Neuronal stem cell (in vitro differentiated cells): ENCODE data around the gene TCF7L1.

Experiments
- DNase-seq: peaks from one replicate; pipeline ENCODE4 v3.0.0-alpha.2; 2013; ENCODE audit warnings: low spot score
- H2AFZ ChIP-seq: one replicate; pipeline ENCODE4 v1.6.1; 2013; ENCODE audit warnings: mild to moderate bottlenecking, low read length, inconsistent platforms
- H2AK5ac ChIP-seq: 2 replicates; pipeline ENCODE4 v1.6.1; 2013; ENCODE audit warnings: low read depth, mild to moderate bottlenecking, inconsistent platforms, low read length, moderate library complexity, mixed read lengths
- H2BK120ac ChIP-seq: 2 replicates; pipeline ENCODE4 v1.6.1; 2013; ENCODE audit warnings: low read depth, mild to moderate bottlenecking, inconsistent platforms, low read length, moderate library complexity, mixed read lengths
- H2BK12ac ChIP-seq: one replicate; pipeline ENCODE4 v1.6.1; 2013; ENCODE audit warnings: low read length, inconsistent platforms
- H2BK15ac ChIP-seq: 2 replicates; pipeline ENCODE4 v1.6.1; 2013; ENCODE audit warnings: mild to moderate bottlenecking, low read length, inconsistent platforms, mixed read lengths
- H2BK5ac ChIP-seq: one replicate; pipeline ENCODE4 v1.6.1; 2013; ENCODE audit warnings: inconsistent platforms, mild to moderate bottlenecking, low read length, moderate library complexity
- H3K14ac ChIP-seq: one replicate; pipeline ENCODE4 v1.6.1; 2013; ENCODE audit warnings: low read length, inconsistent platforms
- H3K18ac ChIP-seq: 2 replicates; pipeline ENCODE4 v1.6.1; 2013; ENCODE audit warnings: low read length, inconsistent platforms
- H3K23ac ChIP-seq: 2 replicates; pipeline ENCODE4 v1.6.1; 2013; ENCODE audit warnings: low read depth, mild to moderate bottlenecking, mixed read lengths, low read length, inconsistent platforms; ENCODE audit not compliant: poor library complexity
- H3K27ac ChIP-seq: replicated peaks from 3 replicates; pipeline ENCODE4 v1.5.1; 2013; ENCODE audit warnings: low read length, inconsistent platforms
- H3K27me3 ChIP-seq, 3 experiments: 2 replicates each; pipeline ENCODE4 v1.6.1; 2013; ENCODE audit warnings: low read length in 3 of 3, mild to moderate bottlenecking in 2 of 3, inconsistent platforms in 1 of 3, low read depth in 1 of 3, mixed read lengths in 1 of 3, moderate library complexity in 1 of 3; ENCODE audit not compliant: control insufficient read depth in 3 of 3, insufficient read depth in 3 of 3
- H3K36me3 ChIP-seq, 2 donors: replicated peaks in 1 of 2; 2 replicates each; pipeline ENCODE4 v1.6.1; 2013; ENCODE audit warnings: low read length in 2 of 2; ENCODE audit not compliant: control insufficient read depth in 2 of 2, insufficient read depth in 2 of 2
- H3K4ac ChIP-seq: 2 replicates; pipeline ENCODE4 v1.6.1; 2013; ENCODE audit warnings: inconsistent platforms, mild to moderate bottlenecking, low read length, moderate library complexity
- H3K4me1 ChIP-seq, 2 donors: 1 replicate in 1 of 2; 2 replicates in 1 of 2; pipeline ENCODE4 v1.6.1; 2013; ENCODE audit warnings: low read length in 2 of 2, low read depth in 1 of 2; ENCODE audit not compliant: control insufficient read depth in 2 of 2, insufficient read depth in 1 of 2
- H3K4me2 ChIP-seq: one replicate; pipeline ENCODE4 v1.6.1; 2013; ENCODE audit warnings: mild to moderate bottlenecking, low read length, inconsistent platforms; ENCODE audit not compliant: insufficient read depth, poor library complexity, severe bottlenecking
- H3K4me3 ChIP-seq, 2 donors: 2 replicates each; pipeline ENCODE4 v1.5.1; 2013; ENCODE audit warnings: low read length in 2 of 2, mild to moderate bottlenecking in 2 of 2, inconsistent platforms in 1 of 2, moderate library complexity in 1 of 2
- H3K79me1 ChIP-seq: one replicate; pipeline ENCODE4 v1.6.1; 2013; ENCODE audit warnings: low read depth, mild to moderate bottlenecking, inconsistent platforms, low read length, moderate library complexity
- H3K9ac ChIP-seq: one replicate; pipeline ENCODE4 v1.6.1; 2013; ENCODE audit warnings: mild to moderate bottlenecking, low read depth, low read length, inconsistent platforms; ENCODE audit not compliant: poor library complexity
- H3K9me3 ChIP-seq, 2 donors: replicated peaks in 1 of 2; 2 replicates each; pipeline versions ENCODE3 to v1.6.1; 2013; ENCODE audit warnings: low read length in 2 of 2, mild to moderate bottlenecking in 2 of 2, inconsistent platforms in 1 of 2, low read depth in 1 of 2, mixed read lengths in 1 of 2, moderate library complexity in 1 of 2; ENCODE audit not compliant: control insufficient read depth in 2 of 2, insufficient read depth in 1 of 2
- H4K8ac ChIP-seq: one replicate; pipeline ENCODE4 v1.6.1; 2013; ENCODE audit warnings: low read depth, mild to moderate bottlenecking, inconsistent platforms, low read length, moderate library complexity
- H4K91ac ChIP-seq: one replicate; pipeline ENCODE4 v1.6.1; 2013; ENCODE audit warnings: low read length, low read depth, mild to moderate bottlenecking, inconsistent platforms; ENCODE audit not compliant: poor library complexity
- WGBS, 2 donors: extraction: QIAGEN DNeasy Blood & Tissue Kit; methylation state at CpG; one replicate each; pipeline ENCODE4 v1.1.7; 2013; ENCODE audit warnings: missing lambda C conversion rate in 2 of 2, mixed read lengths in 1 of 2; ENCODE audit not compliant: insufficient read length in 2 of 2, insufficient replicate concordance in 1 of 2; ENCODE audit errors: extremely low coverage in 2 of 2; 5-methylcytosine and 5-hydroxymethylcytosine counted together

TCF7L1 gene

GRCh38 chr2:85263591-85263990 lies 130.4 kb downstream of the TCF7L1 start:
- DNase-seq = no peak
- Histone ChIP-seq H2AK5ac (peak overlapping the region; percentile 34), H2BK120ac (no peak overlapping the region), H3K4me1 (peaks cover 25 to 32% of the 10 kb centered on the region in 2 donors), H3K4ac (no peak overlapping the region), H3K9ac (no peak overlapping the region), H3K36me3 (peaks cover 0 to 3% of the 10 kb centered on the region in 2 donors), H3K27me3 (no peaks in the 10 kb centered on the region), H3K27ac (no peak overlapping the region), H4K91ac (no peak overlapping the region), H3K14ac (no peak overlapping the region), H3K4me2 (no peak overlapping the region), H3K79me1 (peaks cover 2% of the 10 kb centered on the region), H2BK12ac (no peak overlapping the region), H3K4me3 (no peak overlapping the region), H2AFZ (no peak overlapping the region), H3K18ac (peak overlapping the region; percentile 2), H3K23ac (no peak overlapping the region), H2BK15ac (no peak overlapping the region), H2BK5ac (no peak overlapping the region), H4K8ac (no peak overlapping the region), H3K9me3 (no peaks in the 10 kb centered on the region)
- WGBS, 2 donors = no CpG with 5 or more reads among the region's 8 CpGs

- DNase-seq = no peak
- H2AFZ ChIP-seq = no peak overlapping the region
- H2BK5ac ChIP-seq = no peak overlapping the region
- H3K4me2 ChIP-seq = no peak overlapping the region
- H3K4me1 ChIP-seq = peaks cover 16 to 28% of the 10 kb centered on the region in 2 donors
- WGBS, 2 donors = no CpG with 5 or more reads among the region's 3 CpGs
- no peak overlapping the region for H3K4me3 ChIP-seq
- peaks cover 2% of the 10 kb centered on the region for H3K79me1 ChIP-seq
- H3K18ac ChIP-seq = peak overlapping the region; percentile 9
- no peak overlapping the region for H2BK120ac ChIP-seq
- no peak overlapping the region for H3K27ac ChIP-seq
- H2AK5ac ChIP-seq = no peak overlapping the region
- no peak overlapping the region for H3K23ac ChIP-seq
- no peak overlapping the region for H4K8ac ChIP-seq
- H3K4ac ChIP-seq = no peak overlapping the region
- no peaks in the 10 kb centered on the region for H3K27me3 ChIP-seq
- no peak overlapping the region for H3K14ac ChIP-seq
- H3K9ac ChIP-seq = no peak overlapping the region
- H3K36me3 ChIP-seq = peaks cover 0 to 3% of the 10 kb centered on the region in 2 donors
- no peak overlapping the region for H4K91ac ChIP-seq
- H2BK12ac ChIP-seq = no peak overlapping the region
- H2BK15ac ChIP-seq = no peak overlapping the region
- H3K9me3 ChIP-seq = no peaks in the 10 kb centered on the region
Observed at GRCh38 chr2:85264471-85264870, 131.3 kb downstream of the TCF7L1 start.

GRCh38 chr2:85265304-85265703 lies 132.1 kb downstream of the TCF7L1 start:
- H2AK5ac ChIP-seq = no peak overlapping the region
- no peak overlapping the region for H3K9ac ChIP-seq
- no peak overlapping the region for H4K91ac ChIP-seq
- H3K14ac ChIP-seq = no peak overlapping the region
- no peaks in the 10 kb centered on the region for H3K9me3 ChIP-seq
- DNase-seq = no peak
- WGBS, 2 donors = no CpG with 5 or more reads among the region's 7 CpGs
- peak overlapping the region; percentile 78 for H3K18ac ChIP-seq
- H3K4ac ChIP-seq = no peak overlapping the region
- H3K27ac ChIP-seq = peak overlapping the region; percentile 15
- no peak overlapping the region for H4K8ac ChIP-seq
- H3K23ac ChIP-seq = peak overlapping the region; percentile 59
- H3K79me1 ChIP-seq = peaks cover 2% of the 10 kb centered on the region
- H2AFZ ChIP-seq = no peak overlapping the region
- no peak overlapping the region for H2BK15ac ChIP-seq
- no peak overlapping the region for H2BK12ac ChIP-seq
- H2BK120ac ChIP-seq = no peak overlapping the region
- H3K36me3 ChIP-seq = peaks cover 0 to 3% of the 10 kb centered on the region in 2 donors
- H3K4me1 ChIP-seq = peaks cover 10 to 25% of the 10 kb centered on the region in 2 donors
- no peak overlapping the region for H2BK5ac ChIP-seq
- no peaks in the 10 kb centered on the region for H3K27me3 ChIP-seq
- no peak overlapping the region for H3K4me2 ChIP-seq
- H3K4me3 ChIP-seq = no peak overlapping the region

DNA sequence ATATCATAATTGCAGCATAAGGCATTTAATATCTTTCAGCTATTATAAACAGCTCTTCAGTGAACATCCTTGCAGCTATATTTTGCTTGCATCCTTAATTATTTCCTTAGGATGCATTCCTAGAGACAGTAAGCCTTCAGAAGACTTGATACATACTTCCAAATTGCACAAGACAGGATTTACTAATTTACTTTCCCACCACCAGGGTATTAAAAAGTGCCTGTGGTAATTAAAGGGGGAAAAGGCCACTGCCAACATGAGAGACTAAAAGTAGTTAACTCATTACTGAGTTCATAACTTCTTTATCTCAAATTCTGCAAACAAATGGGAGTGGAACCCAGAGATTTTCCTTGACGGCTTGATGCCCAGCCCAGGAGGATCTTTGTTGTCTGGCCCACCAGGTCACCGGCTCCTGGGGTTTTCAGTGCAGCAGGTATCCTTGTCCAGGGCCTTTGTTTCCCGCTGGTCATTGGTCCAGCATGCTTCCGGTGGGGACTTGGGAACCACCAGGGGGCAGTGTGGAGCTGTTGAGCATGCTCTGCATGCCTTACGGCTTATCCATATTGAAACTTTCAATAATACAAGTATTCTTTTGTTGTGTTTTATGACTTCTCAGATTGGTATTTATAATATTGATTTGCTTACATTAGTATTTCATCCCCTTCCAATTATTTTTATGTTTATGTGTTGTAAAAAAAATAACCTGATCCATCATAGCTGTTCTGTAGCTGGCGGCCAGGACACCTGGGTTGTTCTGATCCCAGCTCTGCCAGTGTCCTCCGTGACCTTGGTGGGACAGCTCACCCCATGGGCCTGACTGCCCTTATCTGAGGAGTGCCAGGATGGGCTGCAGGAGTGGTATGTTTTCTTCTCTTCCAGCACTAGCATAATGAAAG lies 133.2 kb downstream of the TCF7L1 start:
- Histone ChIP-seq H3K23ac (no peak overlapping the region), H3K27me3 (no peaks in the 10 kb centered on the region), H3K4me1 (peaks cover 10 to 25% of the 10 kb centered on the region in 2 donors), H3K36me3 (peaks cover 0 to 3% of the 10 kb centered on the region in 2 donors), H2BK12ac (no peak overlapping the region), H3K18ac (peak overlapping the region; percentile 11), H3K9me3 (no peaks in the 10 kb centered on the region), H3K4me3 (no peak overlapping the region), H3K4me2 (no peak overlapping the region), H3K27ac (no peak overlapping the region), H3K79me1 (peaks cover 2% of the 10 kb centered on the region), H2AFZ (no peak overlapping the region), H2BK120ac (no peak overlapping the region), H4K8ac (no peak overlapping the region), H2AK5ac (no peak overlapping the region), H3K14ac (no peak overlapping the region), H3K9ac (no peak overlapping the region), H3K4ac (no peak overlapping the region), H2BK15ac (no peak overlapping the region), H2BK5ac (no peak overlapping the region), H4K91ac (no peak overlapping the region)
- DNase-seq = peak; percentile 52
- WGBS, 2 donors = no CpG with 5 or more reads among the region's 7 CpGs
